ENCODE results near the gene DMRTB1. TPM values are rescaled to one million over a fixed set of nuclear protein-coding genes. Genes with fewer than 3 reads are reported as not detected.

The DMRTB1 gene
- total RNA-seq, 1 donor from 2014 or later: not detected

DNA sequence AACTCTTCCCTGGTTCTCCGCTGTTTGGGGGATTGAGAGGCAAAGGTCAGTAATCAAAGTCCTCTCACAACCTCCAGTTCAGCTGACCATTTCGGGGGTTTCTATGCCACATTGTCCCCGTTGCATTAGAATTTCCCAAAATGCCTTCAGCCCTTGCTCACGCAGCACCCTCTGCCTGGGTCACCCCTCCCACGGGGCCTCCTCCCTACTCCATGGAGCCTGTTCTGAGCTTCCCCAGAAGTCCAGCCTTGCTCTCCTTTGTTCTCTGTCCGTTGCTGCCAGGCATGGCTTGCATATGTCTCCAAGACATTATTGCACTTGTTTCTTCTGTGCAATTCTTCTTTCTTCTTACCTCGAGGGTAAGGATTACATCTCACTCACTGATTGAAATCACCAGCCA is 16.5 kb downstream of the DMRTB1 start:
- TF ChIP-seq, protein P1, sequence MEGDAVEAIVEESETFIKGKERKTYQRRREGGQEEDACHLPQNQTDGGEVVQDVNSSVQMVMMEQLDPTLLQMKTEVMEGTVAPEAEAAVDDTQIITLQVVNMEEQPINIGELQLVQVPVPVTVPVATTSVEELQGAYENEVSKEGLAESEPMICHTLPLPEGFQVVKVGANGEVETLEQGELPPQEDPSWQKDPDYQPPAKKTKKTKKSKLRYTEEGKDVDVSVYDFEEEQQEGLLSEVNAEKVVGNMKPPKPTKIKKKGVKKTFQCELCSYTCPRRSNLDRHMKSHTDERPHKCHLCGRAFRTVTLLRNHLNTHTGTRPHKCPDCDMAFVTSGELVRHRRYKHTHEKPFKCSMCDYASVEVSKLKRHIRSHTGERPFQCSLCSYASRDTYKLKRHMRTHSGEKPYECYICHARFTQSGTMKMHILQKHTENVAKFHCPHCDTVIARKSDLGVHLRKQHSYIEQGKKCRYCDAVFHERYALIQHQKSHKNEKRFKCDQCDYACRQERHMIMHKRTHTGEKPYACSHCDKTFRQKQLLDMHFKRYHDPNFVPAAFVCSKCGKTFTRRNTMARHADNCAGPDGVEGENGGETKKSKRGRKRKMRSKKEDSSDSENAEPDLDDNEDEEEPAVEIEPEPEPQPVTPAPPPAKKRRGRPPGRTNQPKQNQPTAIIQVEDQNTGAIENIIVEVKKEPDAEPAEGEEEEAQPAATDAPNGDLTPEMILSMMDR (IDR thresholded peaks at IDR 0.05): no peak
- no peak for DNase-seq (ENCODE audit: extremely low spot score, unreplicated experiment)
- Mint-ChIP-seq H3K4me3 (ENCODE audit: unreplicated experiment) (no peak overlapping the region), H3K27ac (ENCODE audit: unreplicated experiment) (no peak overlapping the region), H3K27me3 (ENCODE audit: unreplicated experiment) (peaks cover 30% of the 10 kb centered on the region), H3K4me1 (ENCODE audit: unreplicated experiment) (peaks cover 7% of the 10 kb centered on the region), H3K36me3 (ENCODE audit: unreplicated experiment) (no peaks in the 10 kb centered on the region), H3K9me3 (ENCODE audit: unreplicated experiment) (no peaks in the 10 kb centered on the region)

DNA sequence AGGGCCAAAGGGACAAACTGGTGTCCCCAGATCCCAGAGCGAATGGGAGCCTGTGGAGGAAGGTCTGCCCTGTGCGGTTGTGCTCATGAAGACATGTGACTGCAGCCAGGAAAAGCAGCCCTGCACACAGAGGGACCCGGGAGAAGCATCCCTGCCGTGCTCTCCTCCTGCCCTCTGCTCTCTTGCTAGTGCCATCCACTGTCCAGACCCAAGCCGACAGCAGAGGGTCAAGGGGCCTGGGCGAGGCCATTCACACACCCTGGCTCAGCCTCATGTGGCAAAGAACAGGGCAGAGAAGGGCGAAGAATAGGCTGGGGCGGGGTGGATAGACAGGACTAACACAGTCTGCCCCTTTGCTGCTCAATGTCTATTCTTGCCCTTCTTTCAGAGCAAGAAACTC is 17.4 kb downstream of the DMRTB1 start:
- H3K36me3 Mint-ChIP-seq (ENCODE audit: unreplicated experiment): no peaks in the 10 kb centered on the region
- no peak overlapping the region for H3K27ac Mint-ChIP-seq (ENCODE audit: unreplicated experiment)
- no peak overlapping the region for H3K4me3 Mint-ChIP-seq (ENCODE audit: unreplicated experiment)
- H3K9me3 Mint-ChIP-seq (ENCODE audit: unreplicated experiment): no peaks in the 10 kb centered on the region
- DNase-seq (ENCODE audit: extremely low spot score, unreplicated experiment): no peak
- peaks cover 33% of the 10 kb centered on the region for H3K27me3 Mint-ChIP-seq (ENCODE audit: unreplicated experiment)
- H3K4me1 Mint-ChIP-seq (ENCODE audit: unreplicated experiment): peaks cover 7% of the 10 kb centered on the region
- TF ChIP-seq, protein P1 (IDR thresholded peaks at IDR 0.05): no peak

DNA sequence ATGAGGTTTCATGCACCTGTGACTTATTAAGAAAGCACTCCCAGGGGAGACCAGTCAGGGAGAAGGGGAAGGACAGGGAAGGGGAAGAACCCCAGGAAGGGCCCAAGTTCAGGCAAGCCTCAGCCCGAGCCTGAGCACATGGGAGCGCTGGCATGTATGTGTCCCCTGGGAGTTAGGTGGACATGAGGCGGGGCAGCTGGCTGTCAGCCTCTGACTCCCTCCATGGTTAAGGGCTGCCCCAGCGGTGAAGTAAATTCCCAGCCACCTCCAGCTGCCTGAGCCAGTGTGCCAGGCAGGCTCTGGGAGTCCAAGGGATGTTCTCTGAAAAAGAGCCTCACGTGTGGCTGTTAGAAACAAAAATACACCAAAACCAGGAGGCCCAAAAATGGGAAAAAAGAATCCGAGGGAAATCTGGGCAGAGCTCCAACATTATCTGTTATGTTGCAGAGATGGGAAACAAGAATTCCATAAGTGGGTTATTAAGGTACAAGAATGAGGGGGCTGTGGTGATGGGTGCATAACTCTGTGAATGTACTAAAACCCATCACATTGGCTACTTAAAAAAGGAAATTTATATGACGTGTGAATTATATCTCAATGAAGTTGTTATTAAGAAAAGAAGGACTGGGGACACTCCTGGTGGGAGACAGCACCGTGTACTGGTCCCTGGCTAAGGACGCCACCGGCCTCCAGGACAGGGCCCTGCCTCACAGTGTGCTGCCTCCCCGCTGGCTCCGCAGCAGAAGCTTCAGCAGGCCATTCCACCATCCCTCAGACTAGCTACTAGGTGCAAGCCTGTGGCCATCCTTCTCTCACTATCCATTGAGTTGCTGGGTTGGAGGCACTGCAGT is 18.7 kb downstream of the DMRTB1 start:
- TF ChIP-seq, protein P1 (IDR thresholded peaks at IDR 0.05): no peak
- no peak overlapping the region for H3K27ac Mint-ChIP-seq (ENCODE audit: unreplicated experiment)
- DNase-seq (ENCODE audit: extremely low spot score, unreplicated experiment): no peak
- peaks cover 7% of the 10 kb centered on the region for H3K4me1 Mint-ChIP-seq (ENCODE audit: unreplicated experiment)
- H3K9me3 Mint-ChIP-seq (ENCODE audit: unreplicated experiment): no peaks in the 10 kb centered on the region
- H3K4me3 Mint-ChIP-seq (ENCODE audit: unreplicated experiment): no peak overlapping the region
- H3K36me3 Mint-ChIP-seq (ENCODE audit: unreplicated experiment): no peaks in the 10 kb centered on the region
- H3K27me3 Mint-ChIP-seq (ENCODE audit: unreplicated experiment): peaks cover 41% of the 10 kb centered on the region

DNA sequence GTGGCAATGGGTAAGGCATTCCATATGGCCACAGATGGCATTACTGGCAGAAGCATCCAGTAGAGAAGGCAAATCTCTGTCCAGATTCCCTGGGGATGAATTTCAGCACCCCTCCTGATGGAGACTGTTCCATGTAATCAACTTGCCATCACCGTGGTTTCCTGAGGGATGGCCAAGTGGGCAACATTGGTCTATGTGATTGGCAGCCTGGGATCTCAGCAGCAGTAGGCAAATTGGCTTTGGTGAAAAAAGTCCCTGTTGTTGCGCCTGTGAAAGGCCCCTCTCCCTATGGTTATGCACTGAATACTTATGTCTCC is 19.3 kb downstream of the DMRTB1 start:
- no peak for DNase-seq (ENCODE audit: extremely low spot score, unreplicated experiment)
- no peaks in the 10 kb centered on the region for H3K9me3 Mint-ChIP-seq (ENCODE audit: unreplicated experiment)
- TF ChIP-seq, protein P1 (IDR thresholded peaks at IDR 0.05): no peak
- H3K27me3 Mint-ChIP-seq (ENCODE audit: unreplicated experiment): peaks cover 41% of the 10 kb centered on the region
- H3K27ac Mint-ChIP-seq (ENCODE audit: unreplicated experiment): no peak overlapping the region
- no peaks in the 10 kb centered on the region for H3K36me3 Mint-ChIP-seq (ENCODE audit: unreplicated experiment)
- peaks cover 7% of the 10 kb centered on the region for H3K4me1 Mint-ChIP-seq (ENCODE audit: unreplicated experiment)
- no peak overlapping the region for H3K4me3 Mint-ChIP-seq (ENCODE audit: unreplicated experiment)

DNA sequence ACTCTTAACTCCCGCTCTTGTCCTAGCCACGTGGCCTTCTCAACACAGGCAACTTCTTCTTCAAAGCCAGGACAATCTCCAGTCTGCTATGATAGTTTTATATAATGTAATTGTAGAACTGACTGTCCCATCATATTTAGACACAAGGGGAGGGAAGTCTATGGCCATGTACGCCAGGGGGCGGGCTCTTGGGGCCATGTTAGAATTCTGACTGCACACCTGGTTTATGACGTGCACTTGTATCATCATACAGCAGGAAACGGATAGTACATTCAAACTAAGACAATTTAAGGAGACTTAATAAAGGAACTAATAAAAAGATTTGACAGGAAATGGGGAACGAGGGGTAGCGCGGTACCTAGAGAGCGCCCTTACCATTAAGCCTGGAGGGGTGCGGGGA is 21.5 kb downstream of the DMRTB1 start:
- DNase-seq (ENCODE audit: extremely low spot score, unreplicated experiment): no peak
- no peak overlapping the region for H3K4me3 Mint-ChIP-seq (ENCODE audit: unreplicated experiment)
- H3K27ac Mint-ChIP-seq (ENCODE audit: unreplicated experiment): no peak overlapping the region
- H3K4me1 Mint-ChIP-seq (ENCODE audit: unreplicated experiment): peaks cover 12% of the 10 kb centered on the region
- H3K36me3 Mint-ChIP-seq (ENCODE audit: unreplicated experiment): no peaks in the 10 kb centered on the region
- no peaks in the 10 kb centered on the region for H3K9me3 Mint-ChIP-seq (ENCODE audit: unreplicated experiment)
- TF ChIP-seq, protein P1 (IDR thresholded peaks at IDR 0.05): no peak
- peaks cover 41% of the 10 kb centered on the region for H3K27me3 Mint-ChIP-seq (ENCODE audit: unreplicated experiment)
